Hepatocyte (in vitro differentiated cells): ENCODE data around the gene NDUFB10.

Source experiments
- CTCF ChIP-seq: fragments of 200-600 bp; sonication (generic); IDR thresholded peaks from 2 replicates; pipeline ENCODE4 v1.5.1; 2016; ENCODE audit warnings: antibody characterized with exemption, mild to moderate bottlenecking; ENCODE audit not compliant: poor library complexity
- EZH2 ChIP-seq: fragments of 200-600 bp; sonication (generic); IDR thresholded peaks from 2 replicates; pipeline ENCODE4 v1.6.1; 2016; ENCODE audit warnings: antibody characterized with exemption, mild to moderate bottlenecking, borderline replicate concordance
- EZH2phosphoT487 ChIP-seq: fragments of 200-600 bp; sonication (generic); IDR thresholded peaks from one replicate; pipeline ENCODE4 v1.6.1; 2018; ENCODE audit warnings: antibody characterized with exemption, mild to moderate bottlenecking, low read depth, moderate library complexity; ENCODE audit not compliant: unreplicated experiment, severe bottlenecking

- no peak for TF ChIP-seq EZH2
- TF ChIP-seq CTCF = no peak
- TF ChIP-seq EZH2phosphoT487 = no peak
Measured at GRCh38 chr16:1965396-1966001, 6.2 kb downstream of the NDUFB10 start.
